HG03135 (cell line): ENCODE measurements around the gene CCDC184.

Experiments used
- ATAC-seq: cut with Tn5 transposase; IDR thresholded peaks from one replicate; pipeline ENCODE4 v1.9.1; 2021; ENCODE audit warnings: mild to moderate bottlenecking, moderate library complexity; ENCODE audit not compliant: unreplicated experiment

Gene CCDC184

DNA sequence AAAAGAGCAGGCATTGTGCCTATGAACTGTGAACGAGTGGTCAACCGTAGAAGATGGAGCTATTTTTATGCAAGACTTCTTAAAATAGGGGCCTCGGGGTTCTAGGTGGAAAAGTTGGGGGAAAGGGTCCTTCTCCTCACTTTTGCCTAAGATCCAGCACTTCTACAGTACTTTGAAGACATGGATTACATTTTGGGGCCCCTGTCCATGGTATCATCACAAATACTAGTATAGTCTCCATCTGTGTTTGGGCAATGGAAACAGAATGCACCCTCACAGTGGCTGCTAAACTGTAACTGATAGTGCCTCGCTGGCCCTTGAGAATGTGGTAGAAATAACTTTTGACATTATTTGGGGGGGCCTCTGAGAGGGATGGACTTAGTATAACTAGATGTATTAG lies 5.5 kb upstream of the CCDC184 start:
- ATAC-seq, result no peak

DNA sequence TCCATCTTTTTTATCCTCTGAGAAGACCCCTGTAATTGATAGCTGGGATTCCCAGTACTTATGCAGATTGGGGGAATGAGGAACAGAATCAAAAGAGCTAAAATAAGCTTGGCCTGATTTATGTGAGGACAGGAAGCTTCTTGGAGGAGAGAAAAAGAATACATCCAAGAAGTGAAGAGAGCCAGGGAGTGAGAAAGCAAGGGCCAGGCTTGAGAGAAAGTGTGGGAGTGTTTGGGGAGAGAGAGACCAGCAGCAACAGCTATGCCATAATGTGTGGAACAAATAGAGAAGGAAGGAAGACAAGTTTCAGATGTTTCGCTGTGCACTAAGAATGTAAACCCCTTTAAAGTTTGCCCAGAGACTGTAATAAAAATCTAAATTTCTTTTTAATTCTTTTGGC lies 4.0 kb upstream of the CCDC184 start:
- no peak for ATAC-seq

DNA sequence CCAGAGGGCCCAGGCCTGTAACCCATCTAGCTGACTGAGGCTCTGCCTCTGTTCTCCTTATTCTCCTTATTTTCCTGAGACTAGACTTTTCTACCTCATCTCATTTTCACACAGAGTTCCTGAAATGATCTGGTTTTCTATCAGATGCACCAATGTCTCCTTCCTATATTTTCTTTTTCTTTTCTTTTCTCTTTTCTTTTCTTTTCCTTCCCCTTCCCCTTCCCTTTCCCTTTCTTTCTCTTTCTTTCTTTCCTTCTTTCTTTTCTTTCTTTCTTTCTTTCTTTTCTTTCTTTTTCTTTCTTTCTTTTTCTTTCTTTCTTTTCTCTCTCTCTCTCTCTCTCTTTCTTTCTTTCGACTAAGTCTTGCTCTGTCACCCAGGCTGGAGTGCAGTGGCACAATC lies 3.0 kb upstream of the CCDC184 start:
- no peak for ATAC-seq

DNA sequence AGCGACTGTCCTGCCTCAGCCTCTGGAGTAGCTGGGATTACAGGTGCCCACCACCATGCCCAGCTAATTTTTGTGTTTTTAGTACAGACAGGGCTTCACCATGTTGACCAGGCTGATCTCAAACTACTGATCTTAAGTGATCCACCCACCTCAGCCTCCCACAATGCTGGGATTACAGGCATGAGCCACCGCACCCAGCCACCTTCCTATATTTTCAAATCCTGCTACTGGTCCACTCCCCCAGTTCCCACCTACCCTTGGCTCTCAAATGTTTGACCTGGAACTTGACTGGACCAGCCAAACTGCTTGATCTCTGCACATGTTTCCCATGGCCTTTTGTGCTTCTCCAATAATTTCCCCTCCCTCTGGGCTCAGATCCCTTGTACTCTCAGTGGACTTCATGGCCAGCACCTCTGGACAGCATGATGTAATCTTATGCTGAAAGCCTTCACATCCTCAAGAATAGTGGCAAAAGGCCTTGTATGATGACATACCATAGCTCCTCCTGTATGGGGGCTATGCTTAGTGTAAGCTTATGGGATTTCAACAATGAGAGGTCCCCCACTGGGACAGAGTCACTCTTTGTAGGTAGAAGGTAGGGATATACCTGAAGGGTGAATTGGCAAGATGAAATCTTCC lies 2.5 kb upstream of the CCDC184 start:
- no peak for ATAC-seq

DNA sequence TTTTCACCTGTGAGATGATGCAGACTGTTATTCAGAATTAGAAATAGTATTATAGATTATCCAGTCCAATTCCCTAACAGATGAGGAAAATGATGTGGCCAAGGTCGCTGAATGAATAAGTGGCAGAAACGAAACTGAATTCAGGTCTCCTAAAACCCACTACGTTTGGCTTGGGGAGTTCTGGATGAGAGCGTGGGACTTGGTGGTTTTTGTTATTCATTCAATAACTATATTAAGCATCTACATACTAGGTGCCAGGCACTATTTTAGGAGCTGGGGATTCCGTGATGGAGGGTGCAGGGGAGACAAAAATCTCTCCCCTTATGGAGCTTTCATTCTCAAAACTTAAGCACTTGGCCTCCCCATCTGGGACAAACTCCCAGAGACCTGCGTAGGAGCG lies 813 bp upstream of the CCDC184 start:
- ATAC-seq, result no peak

DNA sequence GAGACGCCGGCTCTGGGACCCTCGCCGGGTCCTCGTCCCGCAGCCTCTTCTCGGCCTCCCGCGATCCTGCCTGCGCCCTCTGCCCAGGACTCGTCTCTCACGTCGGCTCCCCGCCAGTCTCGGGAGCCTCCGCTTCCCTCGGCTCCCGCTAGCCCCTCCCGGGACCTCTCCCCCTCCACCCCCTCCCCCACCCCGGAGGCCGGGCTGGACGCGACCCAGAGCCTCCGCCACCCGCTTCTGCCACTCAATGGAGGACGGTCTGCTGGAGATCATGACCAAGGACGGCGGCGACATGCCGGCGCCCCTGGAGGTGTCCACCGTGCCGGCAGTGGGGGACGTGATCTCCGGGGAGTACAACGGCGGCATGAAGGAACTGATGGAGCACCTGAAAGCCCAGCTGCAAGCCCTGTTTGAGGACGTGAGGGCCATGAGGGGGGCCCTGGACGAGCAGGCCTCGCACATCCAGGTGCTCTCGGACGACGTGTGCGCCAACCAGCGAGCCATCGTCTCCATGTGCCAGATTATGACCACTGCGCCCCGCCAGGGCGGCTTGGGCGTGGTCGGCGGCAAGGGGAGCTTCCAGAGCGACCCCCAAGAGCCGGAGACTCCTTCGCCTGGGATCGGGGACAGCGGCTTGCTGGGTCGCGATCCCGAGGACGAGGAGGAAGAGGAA lies 568 bp downstream of the CCDC184 start:
- no peak for ATAC-seq

DNA sequence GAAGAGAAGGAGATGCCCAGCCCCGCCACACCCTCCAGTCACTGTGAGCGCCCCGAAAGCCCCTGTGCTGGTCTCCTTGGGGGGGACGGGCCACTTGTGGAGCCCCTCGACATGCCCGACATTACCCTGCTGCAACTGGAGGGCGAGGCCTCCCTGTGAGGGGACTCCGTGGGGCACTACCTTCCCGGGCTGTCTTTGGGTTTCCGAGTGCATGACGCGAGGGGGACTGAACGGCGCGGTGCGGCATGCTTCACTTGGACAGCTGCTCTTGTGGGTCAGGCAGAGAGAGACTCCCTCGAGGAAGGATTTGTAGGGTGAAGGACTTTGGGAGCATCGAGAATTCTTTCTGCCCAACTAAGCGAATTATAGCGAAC lies 1.1 kb downstream of the CCDC184 start:
- no peak for ATAC-seq

DNA sequence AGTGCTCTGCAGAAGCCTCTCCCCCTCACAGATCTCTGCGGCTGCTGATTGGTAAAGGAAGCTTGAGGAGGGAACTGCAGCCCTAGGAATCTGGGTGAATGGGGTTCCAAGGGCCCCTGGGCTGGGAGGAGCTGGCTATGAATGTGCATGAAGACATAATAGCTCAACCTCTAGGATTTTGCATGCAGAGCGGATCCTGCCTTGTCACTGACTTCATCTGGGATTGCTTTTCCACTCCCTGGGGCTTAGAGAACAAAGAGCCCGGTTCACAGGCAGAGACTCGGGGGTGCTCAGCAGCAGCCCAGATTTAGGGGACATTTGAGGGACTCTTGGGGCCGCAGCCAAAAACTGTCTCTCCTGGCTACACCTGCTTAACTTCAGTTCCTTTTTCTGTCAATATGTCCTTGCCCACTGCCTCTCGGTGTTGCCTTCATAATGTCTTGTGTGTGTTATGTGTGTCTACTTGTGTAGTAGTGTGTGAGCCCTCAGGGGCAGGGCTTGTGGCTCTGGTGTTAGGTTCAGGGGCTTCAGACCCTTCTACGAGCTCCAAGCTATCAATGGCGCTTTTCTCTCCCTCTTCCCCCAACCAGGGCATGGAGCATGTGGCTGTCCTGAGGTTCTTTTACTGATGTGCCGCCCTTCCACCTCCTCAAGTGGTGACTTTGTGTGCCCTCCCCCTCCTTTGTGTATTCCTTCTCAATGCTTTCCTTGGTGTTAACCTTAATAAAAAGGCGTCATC lies 1.9 kb downstream of the CCDC184 start:
- ATAC-seq, result no peak

DNA sequence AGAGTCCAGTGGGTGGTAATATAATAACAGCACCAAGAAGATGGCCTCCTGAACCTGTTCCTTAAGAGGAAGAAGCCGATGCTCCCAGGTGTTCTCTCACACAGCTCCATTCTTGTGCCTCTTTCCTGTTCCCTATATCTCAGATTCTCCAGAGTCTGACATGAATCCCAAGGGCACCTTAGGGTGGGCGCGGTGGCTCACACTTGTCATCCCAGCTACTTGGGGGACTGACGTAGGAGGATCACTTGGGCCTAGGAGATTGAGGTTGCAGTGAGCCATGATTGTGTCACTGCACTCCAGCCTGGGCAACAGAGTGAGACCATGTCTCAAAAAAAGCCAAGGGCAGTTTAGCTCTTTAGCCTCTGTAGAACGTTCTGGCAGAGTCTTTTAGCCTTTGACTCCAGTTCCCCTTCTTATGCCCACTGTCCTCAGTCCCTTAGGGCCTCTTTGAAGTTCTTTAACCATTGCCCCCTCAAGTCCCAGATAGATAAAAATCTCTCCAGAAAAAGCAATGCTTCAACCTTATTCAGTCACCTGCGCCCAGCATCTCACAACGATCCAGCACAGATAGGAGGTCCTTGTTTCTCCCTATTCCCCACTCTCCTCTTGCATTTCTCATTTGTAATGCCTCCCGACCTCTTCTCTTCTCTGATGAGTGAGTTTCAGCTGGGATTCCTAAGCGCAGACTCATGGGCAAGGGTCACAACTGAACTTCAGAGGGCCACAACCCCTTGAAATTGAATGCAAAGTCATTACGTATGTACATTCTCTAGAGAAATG lies 4.7 kb downstream of the CCDC184 start:
- no peak for ATAC-seq

DNA sequence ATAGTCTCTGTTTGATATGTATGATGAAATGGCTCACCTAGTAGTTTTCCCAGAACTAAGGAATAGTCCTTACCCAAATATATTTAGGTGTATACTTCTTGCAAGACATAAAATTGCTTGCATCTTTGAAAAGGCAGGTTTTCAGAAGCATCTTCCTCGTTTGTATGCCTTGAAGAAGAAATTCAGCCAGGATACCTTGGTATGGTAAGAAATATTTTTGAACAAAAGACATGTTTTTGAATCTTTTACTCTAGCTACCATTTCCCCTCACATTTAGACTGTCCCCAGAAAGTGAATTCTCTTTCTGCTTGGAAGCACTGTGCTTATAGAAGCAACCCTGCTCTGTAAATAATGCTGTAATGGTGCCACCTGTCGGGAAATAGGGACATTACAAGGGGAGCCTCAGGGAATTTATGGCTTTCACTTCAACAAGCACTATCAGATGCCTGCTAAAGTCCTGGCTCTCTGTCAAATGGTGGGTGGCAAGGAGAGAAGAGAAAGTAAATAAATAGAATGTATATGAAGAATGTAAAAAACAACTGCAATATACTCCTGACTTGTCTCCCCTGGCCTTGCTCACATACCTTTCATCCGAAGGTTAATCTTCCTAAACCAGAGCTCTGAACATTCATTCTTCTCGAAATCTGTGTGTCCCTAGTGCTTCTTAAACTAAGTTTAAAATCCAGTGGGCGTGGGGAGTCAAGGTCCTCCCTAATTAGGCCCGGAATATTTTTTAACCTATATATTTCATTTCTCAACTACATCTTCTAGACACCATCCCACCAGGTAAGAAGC lies 6.1 kb downstream of the CCDC184 start:
- no peak for ATAC-seq

DNA sequence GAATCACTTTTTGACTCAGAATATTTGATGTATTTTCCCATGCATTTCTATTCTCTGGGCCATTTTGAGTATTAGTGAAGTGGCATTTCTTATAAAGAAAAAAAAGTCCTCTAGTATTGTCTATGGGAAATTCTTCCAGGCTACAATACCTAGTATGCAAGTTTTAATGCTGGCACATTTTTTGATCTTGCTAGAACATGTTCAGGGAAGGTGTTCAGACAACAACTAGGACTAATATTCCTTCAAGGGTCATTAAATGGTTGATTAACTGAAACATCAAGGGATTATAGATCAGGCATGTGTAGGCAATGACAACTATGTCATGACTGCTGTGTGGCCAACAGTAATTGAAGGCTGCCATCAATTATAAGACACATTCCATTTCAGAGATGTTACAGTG lies 7.7 kb downstream of the CCDC184 start:
- no peak for ATAC-seq

DNA sequence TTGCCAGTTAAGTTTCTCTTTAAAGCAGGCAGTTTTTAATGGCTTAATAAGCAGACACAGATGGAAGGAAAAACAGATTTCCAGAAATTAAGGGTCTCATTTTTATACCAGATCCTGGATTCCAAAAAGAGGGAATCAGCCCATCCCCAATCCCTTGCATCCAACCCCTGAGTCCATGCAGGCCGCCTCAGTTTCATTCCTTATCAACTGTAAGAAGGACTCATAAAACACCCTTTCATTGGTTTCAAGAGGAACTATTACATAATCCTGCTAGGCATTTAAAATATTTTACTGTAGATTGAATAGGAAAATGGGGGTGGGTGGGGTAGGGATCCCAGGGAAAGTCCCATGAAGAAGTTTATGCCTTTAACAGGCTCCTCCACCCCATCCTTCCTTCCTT lies 9.4 kb downstream of the CCDC184 start:
- ATAC-seq, result no peak

DNA sequence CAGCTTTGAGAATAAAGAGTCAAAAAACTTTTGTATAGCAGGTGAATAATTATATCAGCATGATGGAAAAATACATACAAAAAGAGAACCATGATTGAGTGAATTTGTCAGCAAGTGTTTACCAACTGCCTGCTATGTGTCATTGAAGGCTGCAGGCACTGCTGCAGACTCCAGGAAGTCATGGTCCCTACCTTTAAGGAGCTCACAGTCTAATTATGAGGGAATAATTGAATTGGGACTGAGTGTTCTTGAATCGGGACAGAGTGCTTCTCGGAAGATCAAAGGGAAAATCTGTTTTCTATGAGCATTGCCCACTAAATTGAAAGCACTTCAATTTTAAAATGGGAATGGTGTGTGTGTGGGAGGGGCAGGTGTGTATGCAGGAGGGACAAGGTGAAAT lies 10.2 kb downstream of the CCDC184 start:
- ATAC-seq, result no peak

DNA sequence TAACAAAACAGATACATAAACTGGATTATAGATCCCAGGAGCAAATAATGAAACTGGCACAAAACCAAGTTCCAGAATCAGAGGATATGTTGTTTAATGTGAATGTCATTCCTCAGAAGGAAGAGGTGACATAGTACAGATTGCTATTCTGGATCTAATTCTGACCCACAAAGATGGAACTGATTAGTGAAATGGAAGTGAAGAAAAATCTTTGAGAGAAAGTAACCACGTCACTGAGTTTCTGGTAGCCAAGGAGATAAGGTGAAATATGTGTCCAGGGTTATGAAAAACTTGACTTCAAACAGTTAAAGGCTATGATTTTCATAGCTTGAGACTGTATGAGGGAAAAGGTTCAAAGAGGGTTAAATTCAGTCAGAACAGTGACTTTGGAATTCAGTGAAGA lies 11.4 kb downstream of the CCDC184 start:
- no peak for ATAC-seq

DNA sequence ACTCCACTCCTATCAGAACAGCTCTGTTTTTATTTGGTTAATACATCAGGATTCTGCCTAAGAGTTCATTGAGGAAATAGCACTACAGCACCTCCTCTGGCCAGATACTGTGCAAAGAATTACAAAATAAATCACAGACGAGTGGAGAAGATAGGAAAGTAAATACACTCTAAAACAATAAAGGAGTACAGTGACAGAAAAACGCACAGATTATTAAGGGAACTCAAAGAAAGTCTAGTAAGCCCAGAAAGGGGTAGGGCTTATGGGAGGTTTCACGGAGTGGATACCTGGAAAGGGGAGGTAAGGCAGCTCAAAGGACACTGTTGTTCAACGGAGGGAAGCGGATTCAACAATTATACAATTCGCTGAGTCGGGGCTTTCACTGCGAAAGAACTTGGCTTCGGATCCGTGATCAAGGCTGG lies 14.1 kb downstream of the CCDC184 start:
- ATAC-seq, result peak; percentile 25

DNA sequence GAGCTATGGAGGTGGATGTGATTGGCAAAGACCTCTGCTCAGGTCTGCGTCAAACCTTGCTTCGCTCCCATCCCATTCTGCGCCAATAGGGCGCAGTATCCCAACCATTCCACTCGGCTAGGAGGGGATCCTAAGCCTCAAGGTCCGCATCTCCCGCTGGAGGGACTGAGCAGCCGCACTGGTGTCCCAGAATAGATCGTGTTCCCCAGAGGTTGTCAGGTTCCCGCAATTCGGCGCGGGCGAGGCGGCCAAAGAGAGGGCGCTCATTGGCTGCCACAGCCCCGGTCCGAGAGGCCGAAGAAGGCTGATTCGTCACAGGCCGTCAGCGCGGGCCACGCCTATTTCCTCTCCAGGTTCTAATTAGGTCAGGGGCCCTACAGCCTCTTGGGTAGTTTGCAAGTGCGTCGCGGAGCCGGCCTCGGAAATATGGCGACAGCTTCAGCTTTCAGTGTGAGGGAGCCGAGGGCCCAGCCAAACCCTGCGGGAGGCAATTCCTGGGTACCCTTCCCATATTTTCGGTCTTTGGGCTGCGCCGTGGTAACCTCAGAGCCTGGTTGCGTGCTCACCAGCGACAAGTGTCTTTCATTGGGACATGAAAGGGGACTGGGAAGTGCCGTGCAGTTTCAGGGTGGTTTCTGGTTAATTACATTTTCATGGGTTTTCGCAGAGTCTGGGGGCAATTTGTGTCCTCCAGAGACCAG lies 14.7 kb downstream of the CCDC184 start:
- peak; percentile 99 for ATAC-seq

DNA sequence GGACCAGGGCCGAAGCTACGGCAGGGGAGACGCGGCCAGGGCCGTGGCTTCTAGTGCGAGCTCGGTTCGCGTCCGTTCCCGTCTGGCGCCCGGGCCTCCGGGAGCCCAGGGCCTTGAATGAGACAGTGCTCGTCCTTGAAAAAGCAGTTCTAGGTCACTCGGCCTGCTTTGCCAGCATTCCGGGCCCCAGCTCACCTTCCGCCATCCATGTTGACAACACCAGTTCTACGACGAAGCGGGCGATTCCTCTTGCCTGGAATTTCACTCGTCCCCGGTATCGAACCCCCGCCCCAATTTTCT lies 15.2 kb downstream of the CCDC184 start:
- ATAC-seq, result no peak

DNA sequence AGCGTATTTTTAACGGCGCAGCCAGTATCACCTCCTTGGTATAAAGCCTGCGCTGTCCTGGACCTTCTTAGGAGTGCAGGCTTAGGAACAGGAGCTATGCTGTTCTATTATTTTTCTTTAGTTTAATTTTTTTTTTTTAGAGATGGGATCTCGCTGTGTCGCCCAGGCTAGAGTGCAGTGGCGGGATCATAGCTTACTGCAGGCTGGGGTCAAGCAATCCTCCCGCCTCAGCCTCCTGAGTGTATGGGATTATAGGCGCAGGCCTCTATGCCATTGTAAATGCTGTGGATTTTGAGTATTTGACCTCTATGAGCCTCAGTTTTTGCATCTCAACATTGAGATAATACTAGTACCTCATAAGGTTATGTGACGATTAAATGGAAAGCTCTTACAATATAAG lies 15.5 kb downstream of the CCDC184 start:
- no peak for ATAC-seq

DNA sequence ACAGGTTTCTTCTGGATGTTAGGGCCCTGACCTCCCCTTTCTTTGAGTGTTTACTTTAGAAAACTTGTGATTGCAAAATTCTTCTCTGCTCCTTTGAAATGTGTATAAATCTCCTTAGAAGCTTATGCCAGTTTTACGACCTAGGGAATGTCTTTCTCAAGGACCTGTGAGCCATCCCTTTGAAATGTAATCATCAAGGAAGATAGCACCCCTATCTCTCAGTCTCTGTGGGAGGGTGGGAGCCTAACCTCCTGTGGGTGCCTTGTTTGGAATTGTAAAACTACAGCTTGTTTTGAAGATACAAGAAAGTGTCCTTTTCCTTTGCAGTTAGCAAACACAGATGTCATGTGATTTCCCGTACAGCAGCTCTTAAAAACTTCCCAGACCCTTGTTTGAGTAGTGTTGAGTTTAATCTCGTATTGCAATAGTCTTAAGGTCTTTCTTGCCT lies 16.4 kb downstream of the CCDC184 start:
- ATAC-seq, result no peak

DNA sequence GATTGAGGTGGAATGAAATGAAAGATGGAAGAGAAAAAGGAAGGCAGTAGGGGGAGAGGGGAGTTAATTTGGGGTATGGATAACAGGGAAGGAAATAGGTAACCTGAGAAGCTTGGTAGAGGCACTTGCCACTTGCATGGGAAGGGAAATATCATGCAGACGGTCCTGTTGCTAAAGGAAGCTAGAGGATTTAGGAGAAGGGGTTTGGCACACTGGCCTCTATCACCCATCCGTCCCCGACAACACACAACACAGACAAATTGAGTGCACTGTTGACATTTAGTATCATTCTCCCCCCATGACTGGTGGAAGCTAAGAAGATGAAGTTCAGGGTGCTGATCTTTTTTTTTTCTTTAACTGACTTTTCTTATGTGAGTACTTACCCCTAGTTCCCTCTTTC lies 17.6 kb downstream of the CCDC184 start:
- no peak for ATAC-seq
